Measurements from ENCODE around the gene TIGIT.

- TF ChIP-seq, protein P1, sequence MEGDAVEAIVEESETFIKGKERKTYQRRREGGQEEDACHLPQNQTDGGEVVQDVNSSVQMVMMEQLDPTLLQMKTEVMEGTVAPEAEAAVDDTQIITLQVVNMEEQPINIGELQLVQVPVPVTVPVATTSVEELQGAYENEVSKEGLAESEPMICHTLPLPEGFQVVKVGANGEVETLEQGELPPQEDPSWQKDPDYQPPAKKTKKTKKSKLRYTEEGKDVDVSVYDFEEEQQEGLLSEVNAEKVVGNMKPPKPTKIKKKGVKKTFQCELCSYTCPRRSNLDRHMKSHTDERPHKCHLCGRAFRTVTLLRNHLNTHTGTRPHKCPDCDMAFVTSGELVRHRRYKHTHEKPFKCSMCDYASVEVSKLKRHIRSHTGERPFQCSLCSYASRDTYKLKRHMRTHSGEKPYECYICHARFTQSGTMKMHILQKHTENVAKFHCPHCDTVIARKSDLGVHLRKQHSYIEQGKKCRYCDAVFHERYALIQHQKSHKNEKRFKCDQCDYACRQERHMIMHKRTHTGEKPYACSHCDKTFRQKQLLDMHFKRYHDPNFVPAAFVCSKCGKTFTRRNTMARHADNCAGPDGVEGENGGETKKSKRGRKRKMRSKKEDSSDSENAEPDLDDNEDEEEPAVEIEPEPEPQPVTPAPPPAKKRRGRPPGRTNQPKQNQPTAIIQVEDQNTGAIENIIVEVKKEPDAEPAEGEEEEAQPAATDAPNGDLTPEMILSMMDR (IDR thresholded peaks at IDR 0.05): peak in 4 of 7 experiments; percentile 20 to 74 (median 62)
- TF ChIP-seq POLR2AphosphoS5 (IDR thresholded peaks at IDR 0.05) (no peak), EP300 (IDR thresholded peaks at IDR 0.05) (no peak)
These were observed 2.6 kb upstream of the TIGIT start for GRCh38 chr3:114290911-114291901.
